IMR-90 (cell line): Measurements from ENCODE around the gene GIMAP8. TPM values are rescaled to one million over a fixed set of nuclear protein-coding genes. Genes with fewer than 3 reads are reported as not detected.

ENCODE experiments used
- ATAC-seq: fragments of 200-7000 bp; cut with Tn5 transposase; 2 replicates; pipeline ENCODE4 v1.9.1; 2020; ENCODE audit warnings: low read depth, mild to moderate bottlenecking, moderate library complexity
- BruUV-seq: library from RNA; stranded (reverse); fragments of 400-500 nt; replicated peaks from 2 replicates; lab custom pipeline; 2021; lab: Mats Ljungman, UMichigan
- CTCF ChIA-PET: fragments of 300-600 bp; formaldehyde crosslinking; extraction: SDS; loops from one replicate; lab custom pipeline; 2021; ENCODE audit warnings: antibody characterized with exemption; lab: Yijun Ruan, JAX
- POLR2A ChIA-PET: fragments of 300-600 bp; sonication (Branson Sonifier 250); formaldehyde crosslinking; loops from one replicate; lab custom pipeline; 2022; ENCODE audit warnings: antibody characterized with exemption; ENCODE audit not compliant: unreplicated experiment; lab: Charles Lee
- DNase-seq: peaks from one replicate; pipeline ENCODE4 v3.0.0; 2013
- H2AFZ ChIP-seq: replicated peaks from 2 replicates; pipeline ENCODE3; 2013; ENCODE audit warnings: low read length, mild to moderate bottlenecking; ENCODE audit not compliant: poor library complexity
- H2AK5ac ChIP-seq: 2 replicates; pipeline ENCODE4 v1.6.1; 2013; ENCODE audit warnings: low read depth, low read length, inconsistent platforms
- H2AK9ac ChIP-seq: replicated peaks from 2 replicates; pipeline ENCODE3; 2013; ENCODE audit warnings: mild to moderate bottlenecking, low read depth, low read length, moderate library complexity; ENCODE audit not compliant: poor library complexity
- H2BK120ac ChIP-seq: 2 replicates; pipeline ENCODE4 v1.6.1; 2013; ENCODE audit warnings: low read depth, low read length, inconsistent platforms
- H2BK15ac ChIP-seq: 3 replicates; pipeline ENCODE4 v1.6.1; 2013; ENCODE audit warnings: low read depth, low read length, inconsistent platforms
- H2BK20ac ChIP-seq: 2 replicates; pipeline ENCODE4 v1.6.1; 2013; ENCODE audit warnings: low read depth, mild to moderate bottlenecking, inconsistent platforms, low read length, moderate library complexity
- H2BK5ac ChIP-seq: 2 replicates; pipeline ENCODE4 v1.6.1; 2013; ENCODE audit warnings: mild to moderate bottlenecking, low read depth, low read length, inconsistent platforms; ENCODE audit not compliant: poor library complexity, severe bottlenecking
- H3K14ac ChIP-seq: replicated peaks from 2 replicates; pipeline ENCODE4 v1.6.1; 2013; ENCODE audit warnings: low read depth, low read length, inconsistent platforms
- H3K18ac ChIP-seq: 2 replicates; pipeline ENCODE4 v1.6.1; 2013; ENCODE audit warnings: low read depth, low read length, control low read depth
- H3K23ac ChIP-seq: 2 replicates; pipeline ENCODE4 v1.6.1; 2013; ENCODE audit warnings: low read depth, low read length, inconsistent platforms
- H3K27ac ChIP-seq: 2 replicates; pipeline ENCODE4 v1.5.1; 2013; ENCODE audit warnings: mild to moderate bottlenecking, control low read depth, low read length; ENCODE audit not compliant: insufficient read depth
- H3K27me3 ChIP-seq: 2 replicates; pipeline ENCODE4 v1.6.1; 2013; ENCODE audit warnings: low read length; ENCODE audit not compliant: control insufficient read depth, insufficient read depth
- H3K36me3 ChIP-seq: 2 replicates; pipeline ENCODE4 v1.6.1; 2013; ENCODE audit warnings: low read length, mixed read lengths; ENCODE audit not compliant: control insufficient read depth, insufficient read depth
- H3K4ac ChIP-seq: 2 replicates; pipeline ENCODE4 v1.6.1; 2013; ENCODE audit warnings: low read depth, low read length, inconsistent platforms
- H3K4me1 ChIP-seq: 2 replicates; pipeline ENCODE4 v1.6.1; 2013; ENCODE audit warnings: low read length, mixed read lengths; ENCODE audit not compliant: control insufficient read depth, insufficient read depth
- H3K4me2 ChIP-seq: 2 replicates; pipeline ENCODE4 v1.6.1; 2013; ENCODE audit warnings: low read depth, mild to moderate bottlenecking, control low read depth, low read length, moderate library complexity
- H3K4me3 ChIP-seq: 2 replicates; pipeline ENCODE4 v1.5.1; 2013; ENCODE audit warnings: low read depth, mild to moderate bottlenecking, control low read depth, low read length, moderate library complexity; ENCODE audit not compliant: insufficient read depth
- H3K56ac ChIP-seq: 2 replicates; pipeline ENCODE4 v1.6.1; 2013; ENCODE audit warnings: low read length, inconsistent platforms; ENCODE audit not compliant: insufficient read depth; ENCODE audit errors: extremely low read depth
- H3K79me1 ChIP-seq, 2 experiments: 2 replicates each; pipeline ENCODE4 v1.6.1; 2013; ENCODE audit warnings: low read length in 2 of 2, inconsistent platforms in 1 of 2, low read depth in 1 of 2
- H3K9ac ChIP-seq: 2 replicates; pipeline ENCODE4 v1.6.1; 2013; ENCODE audit warnings: low read depth, low read length, control low read depth
- H3K9me1 ChIP-seq: 2 replicates; pipeline ENCODE4 v1.6.1; 2013; ENCODE audit warnings: low read length, inconsistent platforms; ENCODE audit not compliant: insufficient read depth
- H3K9me3 ChIP-seq: 2 replicates; pipeline ENCODE4 v1.6.1; 2013; ENCODE audit warnings: low read length; ENCODE audit not compliant: control insufficient read depth, insufficient read depth
- H4K20me1 ChIP-seq: 2 replicates; pipeline ENCODE4 v1.6.1; 2013; ENCODE audit warnings: low read length, inconsistent platforms; ENCODE audit not compliant: insufficient read depth
- H4K5ac ChIP-seq: 2 replicates; pipeline ENCODE4 v1.6.1; 2013; ENCODE audit warnings: mild to moderate bottlenecking, low read depth, low read length, control low read depth
- H4K8ac ChIP-seq, 2 experiments: 2 replicates each; pipeline ENCODE4 v1.6.1; 2013; ENCODE audit warnings: low read depth in 2 of 2, low read length in 2 of 2, control low read depth in 1 of 2, inconsistent platforms in 1 of 2
- H4K91ac ChIP-seq: 2 replicates; pipeline ENCODE4 v1.6.1; 2013; ENCODE audit warnings: low read depth, low read length, inconsistent platforms; ENCODE audit not compliant: insufficient read depth
- CEBPB ChIP-seq: IDR thresholded peaks from 2 replicates; pipeline ENCODE4 v1.6.1; 2012; ENCODE audit warnings: low read depth, low read length, improper control_type of control experiment
- CHD1 ChIP-seq: IDR thresholded peaks from 2 replicates; pipeline ENCODE4 v1.6.1; 2012; ENCODE audit warnings: low read depth, low read length, improper control_type of control experiment
- MAZ ChIP-seq: IDR thresholded peaks from 2 replicates; pipeline ENCODE4 v1.6.1; 2012; ENCODE audit warnings: low read depth, mild to moderate bottlenecking, low read length, improper control_type of control experiment, moderate library complexity, borderline replicate concordance
- NFE2L2 ChIP-seq: fragments of 150-350 bp; IDR thresholded peaks from 2 replicates; pipeline ENCODE4 v1.6.1; 2016; ENCODE audit warnings: low read depth, mild to moderate bottlenecking, low read length
- POLR2A ChIP-seq: IDR thresholded peaks from 2 replicates; pipeline ENCODE4 v1.6.1; 2012; ENCODE audit warnings: mild to moderate bottlenecking, low read depth, low read length
- RFX5 ChIP-seq: IDR thresholded peaks from 2 replicates; pipeline ENCODE4 v1.8.0; 2012; ENCODE audit warnings: low read depth, mild to moderate bottlenecking, low read length, moderate library complexity
- SMC3 ChIP-seq: fragments of 150-350 bp; IDR thresholded peaks from 2 replicates; pipeline ENCODE4 v1.6.1; 2016; ENCODE audit warnings: low read depth, mild to moderate bottlenecking, antibody characterized with exemption, low read length, moderate library complexity
- WGBS, 2 experiments: methylation state at CpG; one replicate each; pipeline versions ENCODE4 v1.1.5 to v1.1.7; 2013; ENCODE audit warnings: missing lambda C conversion rate in 2 of 2; ENCODE audit not compliant: insufficient read length in 1 of 2; ENCODE audit errors: extremely low coverage in 2 of 2; 5-methylcytosine and 5-hydroxymethylcytosine counted together
- dilution Hi-C: fragments of 300-500 bp; cut with HindIII; formaldehyde crosslinking; loops from one replicate; pipeline ENCODE4 v1.14.3; 2018; ENCODE audit warnings: low sequenced_read_pairs; ENCODE audit not compliant: unreplicated experiment
- in situ Hi-C: fragments of 300-500 bp; cut with MboI; formaldehyde crosslinking; loops from 3 replicates; pipeline ENCODE4 v1.14.3; 2019; ENCODE audit warnings: low sequenced_read_pairs, inconsistent platforms, mixed read lengths
- intact Hi-C: fragments of 100-400 bp; cut with micrococcal nuclease; formaldehyde crosslinking; loops from 2 replicates; pipeline ENCODE4 v1.10.0; 2022
- polyA plus RNA-seq, 3 experiments: library from polyadenylated mRNA; depleted of rRNA; stranded (reverse); fragments of >200 nt; gene quantifications; 2 replicates each; pipeline ENCODE4 v1.2.3, GENCODE V29; 2012; ENCODE audit warnings: low replicate concordance in 1 of 3
- total RNA-seq: library from RNA; depleted of rRNA; stranded (reverse); fragments of >200 nt; gene quantifications from 2 replicates; pipeline ENCODE4 v1.2.3, GENCODE V29; 2012
- TF ChIP-seq, protein P1 (sequence below): fragments of 150-350 bp; IDR thresholded peaks from 2 replicates; pipeline ENCODE4 v1.6.1; 2016; ENCODE audit warnings: low read depth, mild to moderate bottlenecking, low read length, moderate library complexity, borderline replicate concordance
- TF ChIP-seq, protein P2 (sequence below): conservative IDR thresholded peaks from 2 replicates; pipeline ENCODE4 v1.5.1; 2012; ENCODE audit warnings: mild to moderate bottlenecking, low read depth, low read length, improper control_type of control experiment
- TF ChIP-seq, protein P3 (sequence below): fragments of 150-350 bp; IDR thresholded peaks from 2 replicates; pipeline ENCODE4 v1.6.1; 2017; ENCODE audit warnings: mild to moderate bottlenecking, antibody characterized with exemption, low read length, low read depth

GIMAP8 gene
- total and polyA plus RNA-seq, 2 of the 4 experiments (the other 2 are of a cell fraction) = not detected

DNA sequence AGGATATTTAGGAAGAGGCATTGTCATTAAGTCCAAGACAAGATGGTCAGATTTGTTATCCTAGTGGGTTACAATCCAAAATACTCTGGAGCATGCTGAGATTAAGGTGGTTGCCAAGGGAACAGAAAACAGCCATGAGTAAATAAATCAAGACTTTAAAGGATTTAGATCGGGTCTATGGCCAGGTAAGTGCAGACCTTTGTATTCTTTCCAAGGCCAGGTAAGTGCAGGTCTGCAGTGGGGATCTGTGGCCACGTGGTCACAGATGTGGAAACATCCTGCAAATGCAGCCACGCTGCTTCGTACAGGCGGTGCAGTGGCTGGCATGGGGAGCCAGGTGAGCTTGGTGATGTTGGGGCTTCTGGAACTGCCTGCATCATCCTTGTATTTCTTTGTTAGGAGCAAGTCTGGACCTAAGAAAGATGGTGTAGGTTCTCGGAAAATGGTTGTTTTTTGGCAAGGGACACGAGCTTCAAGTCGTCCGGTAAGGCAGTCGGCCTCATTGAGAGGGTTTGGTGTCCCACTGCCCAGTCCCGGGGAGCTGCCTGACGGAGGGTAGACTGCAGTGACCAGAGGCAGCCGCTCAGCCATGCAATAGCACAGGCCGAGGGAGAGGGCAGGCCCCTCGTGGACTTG is 49.5 kb upstream of the GIMAP8 start:
- no peak overlapping the region for H2AK9ac ChIP-seq
- H2AK5ac ChIP-seq = no peak overlapping the region
- H3K18ac ChIP-seq = no peak overlapping the region
- dilution Hi-C loops (no loop called here), intact Hi-C loops (no loop called here), in situ Hi-C loops (loop anchor here (25.0 kb wide), 2 partner anchors 539 to 586 kb away; partner anchors contain the start of genes ATP6V0E2, KCNH2 and NOS3)
- H3K27me3 ChIP-seq = no peaks in the 10 kb centered on the region
- no peak overlapping the region for H3K27ac ChIP-seq
- ATAC-seq (no peak), DNase-seq (no peak)
- no peak overlapping the region for H3K23ac ChIP-seq
- H3K9me1 ChIP-seq = peaks cover 8% of the 10 kb centered on the region; the same call in 1 of the 2 replicates
- H4K8ac ChIP-seq = no peak overlapping the region
- H3K4me3 ChIP-seq = no peak overlapping the region
- CTCF ChIA-PET = no interaction called here
- BruUV-seq = no TSS peak
- TF ChIP-seq POLR2A (no peak), NFE2L2 (no peak), MAZ (no peak), CEBPB (no peak), RFX5 (no peak), SMC3 (no peak), CHD1 (no peak)
- TF ChIP-seq, protein P1, sequence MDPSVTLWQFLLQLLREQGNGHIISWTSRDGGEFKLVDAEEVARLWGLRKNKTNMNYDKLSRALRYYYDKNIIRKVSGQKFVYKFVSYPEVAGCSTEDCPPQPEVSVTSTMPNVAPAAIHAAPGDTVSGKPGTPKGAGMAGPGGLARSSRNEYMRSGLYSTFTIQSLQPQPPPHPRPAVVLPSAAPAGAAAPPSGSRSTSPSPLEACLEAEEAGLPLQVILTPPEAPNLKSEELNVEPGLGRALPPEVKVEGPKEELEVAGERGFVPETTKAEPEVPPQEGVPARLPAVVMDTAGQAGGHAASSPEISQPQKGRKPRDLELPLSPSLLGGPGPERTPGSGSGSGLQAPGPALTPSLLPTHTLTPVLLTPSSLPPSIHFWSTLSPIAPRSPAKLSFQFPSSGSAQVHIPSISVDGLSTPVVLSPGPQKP = no peak
- TF ChIP-seq, protein P2, sequence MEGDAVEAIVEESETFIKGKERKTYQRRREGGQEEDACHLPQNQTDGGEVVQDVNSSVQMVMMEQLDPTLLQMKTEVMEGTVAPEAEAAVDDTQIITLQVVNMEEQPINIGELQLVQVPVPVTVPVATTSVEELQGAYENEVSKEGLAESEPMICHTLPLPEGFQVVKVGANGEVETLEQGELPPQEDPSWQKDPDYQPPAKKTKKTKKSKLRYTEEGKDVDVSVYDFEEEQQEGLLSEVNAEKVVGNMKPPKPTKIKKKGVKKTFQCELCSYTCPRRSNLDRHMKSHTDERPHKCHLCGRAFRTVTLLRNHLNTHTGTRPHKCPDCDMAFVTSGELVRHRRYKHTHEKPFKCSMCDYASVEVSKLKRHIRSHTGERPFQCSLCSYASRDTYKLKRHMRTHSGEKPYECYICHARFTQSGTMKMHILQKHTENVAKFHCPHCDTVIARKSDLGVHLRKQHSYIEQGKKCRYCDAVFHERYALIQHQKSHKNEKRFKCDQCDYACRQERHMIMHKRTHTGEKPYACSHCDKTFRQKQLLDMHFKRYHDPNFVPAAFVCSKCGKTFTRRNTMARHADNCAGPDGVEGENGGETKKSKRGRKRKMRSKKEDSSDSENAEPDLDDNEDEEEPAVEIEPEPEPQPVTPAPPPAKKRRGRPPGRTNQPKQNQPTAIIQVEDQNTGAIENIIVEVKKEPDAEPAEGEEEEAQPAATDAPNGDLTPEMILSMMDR = no peak
- TF ChIP-seq, protein P3, sequence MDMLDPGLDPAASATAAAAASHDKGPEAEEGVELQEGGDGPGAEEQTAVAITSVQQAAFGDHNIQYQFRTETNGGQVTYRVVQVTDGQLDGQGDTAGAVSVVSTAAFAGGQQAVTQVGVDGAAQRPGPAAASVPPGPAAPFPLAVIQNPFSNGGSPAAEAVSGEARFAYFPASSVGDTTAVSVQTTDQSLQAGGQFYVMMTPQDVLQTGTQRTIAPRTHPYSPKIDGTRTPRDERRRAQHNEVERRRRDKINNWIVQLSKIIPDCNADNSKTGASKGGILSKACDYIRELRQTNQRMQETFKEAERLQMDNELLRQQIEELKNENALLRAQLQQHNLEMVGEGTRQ = no peak
- H3K14ac ChIP-seq = no peak overlapping the region
- no peak overlapping the region for H3K56ac ChIP-seq
- H4K20me1 ChIP-seq = no peaks in the 10 kb centered on the region
- POLR2A ChIA-PET = no interaction called here
- no peak overlapping the region for H2AFZ ChIP-seq
- H2BK120ac ChIP-seq = no peak overlapping the region
- H3K36me3 ChIP-seq = peaks cover 20% of the 10 kb centered on the region; the same call in 1 of the 2 replicates
- H3K4ac ChIP-seq = no peak overlapping the region
- H2BK20ac ChIP-seq = no peak overlapping the region
- no peaks in the 10 kb centered on the region for H3K9me3 ChIP-seq
- no peak overlapping the region for H4K91ac ChIP-seq
- no peak overlapping the region for H4K5ac ChIP-seq
- H3K4me1 ChIP-seq = peaks cover 15% of the 10 kb centered on the region
- no peak overlapping the region for H2BK5ac ChIP-seq
- H2BK15ac ChIP-seq = no peak overlapping the region
- no peak overlapping the region for H3K9ac ChIP-seq
- 88% methylated on average over 14 of the region's 15 CpGs; no CpG with 5 or more reads in 1 of the 2 experiments for WGBS, 2 experiments
- H3K4me2 ChIP-seq = no peak overlapping the region
- peaks cover 0 to 20% of the 10 kb centered on the region in 2 experiments; a peak in 2 of 4 replicates for H3K79me1 ChIP-seq
